K562 (cell line): Measurements from ENCODE around the gene OSBPL3. TPM values are rescaled to one million over a fixed set of nuclear protein-coding genes. Genes with fewer than 3 reads are reported as not detected.

Source experiments
- MCM2 ChIP-seq: fragments of 450-650 bp; IDR thresholded peaks from 2 replicates; pipeline ENCODE4 v1.6.1; 2017; ENCODE audit warnings: low read depth, mild to moderate bottlenecking
- NFATC3 ChIP-seq: fragments of 450-650 bp; IDR thresholded peaks from 2 replicates; pipeline ENCODE4 v1.6.1; 2017; ENCODE audit warnings: mild to moderate bottlenecking
- NFRKB ChIP-seq: fragments of 450-650 bp; IDR thresholded peaks from 2 replicates; pipeline ENCODE4 v1.6.1; 2016; ENCODE audit warnings: low read depth
- RBM14 ChIP-seq: fragments of 200-400 bp; formaldehyde crosslinking; IDR thresholded peaks from 2 replicates; pipeline ENCODE4 v1.6.1; 2018; ENCODE audit warnings: low read depth, mild to moderate bottlenecking, low read length, moderate library complexity, borderline replicate concordance; ENCODE audit not compliant: insufficient read depth
- SIN3B ChIP-seq: fragments of 450-650 bp; IDR thresholded peaks from 2 replicates; pipeline ENCODE4 v1.6.1; 2017; ENCODE audit warnings: low read depth, mild to moderate bottlenecking, moderate library complexity
- SREBF2 ChIP-seq: sonication (generic); formaldehyde crosslinking; IDR thresholded peaks from 2 replicates; pipeline ENCODE4 v1.4.0; 2020; ENCODE audit warnings: mild to moderate bottlenecking, missing genetic modification reagents
- ZBTB7A ChIP-seq: IDR thresholded peaks from 2 replicates; pipeline ENCODE4 v1.6.1; 2011; ENCODE audit warnings: low read depth, mild to moderate bottlenecking, low read length, moderate library complexity, borderline replicate concordance; ENCODE audit not compliant: control insufficient read depth
- ZNF444 ChIP-seq: fragments of 250-450 bp; sonication (Bioruptor Pico); IDR thresholded peaks from 2 replicates; pipeline ENCODE4 v1.4.0; 2020; ENCODE audit warnings: mild to moderate bottlenecking, moderate library complexity
- polyA plus RNA-seq, 8 experiments: library from polyadenylated mRNA; depleted of rRNA in 4 of 8; stranded (reverse) in 5 of 8; unstranded in 3 of 8; fragments of >200 nt; fragmentation: Nextera tagmentation in 2 of 8; fragmentation: Illumina TruSeq in 1 of 8; extraction: Ambion mirVana in 2 of 8; extraction: Trizol in 1 of 8; gene quantifications; 2 replicates each; pipeline versions ENCODE4 v1.2.1 to v1.2.3, GENCODE V29; 2011 to 2014; ENCODE audit warnings: inconsistent platforms in 1 of 8, missing spikeins in 1 of 8
- total RNA-seq, 7 experiments: library from RNA; depleted of rRNA in 6 of 7; stranded (reverse); fragments of >200 nt in 6 of 7; fragmentation: Illumina TruSeq in 2 of 7; extraction: Trizol in 2 of 7; gene quantifications; 2 replicates each; pipeline versions ENCODE4 v1.2.1 to v1.2.3, GENCODE V29; 2011 to 2021; ENCODE audit warnings: low replicate concordance in 1 of 7
- TF ChIP-seq, protein P1 (sequence below): fragments of 450-650 bp; IDR thresholded peaks from 2 replicates; pipeline ENCODE4 v1.6.1; 2016; ENCODE audit warnings: borderline replicate concordance
- TF ChIP-seq, protein P2 (sequence below): fragments of 250-450 bp; sonication (Bioruptor Pico); IDR thresholded peaks from 2 replicates; pipeline ENCODE4 v1.8.0; 2021; ENCODE audit warnings: mild to moderate bottlenecking, moderate library complexity
- TF ChIP-seq, protein P3 (sequence below): sonication (generic); formaldehyde crosslinking; IDR thresholded peaks from 2 replicates; pipeline ENCODE4 v1.8.0; 2023; ENCODE audit warnings: missing genetic modification reagents, mild to moderate bottlenecking, borderline replicate concordance

OSBPL3 gene
- total and polyA plus RNA-seq, 9 of the 15 experiments (the other 6 are each of a cell fraction or from before 2014, with no cell fraction given): 4.8 to 37.2 (median 26.5) TPM

DNA sequence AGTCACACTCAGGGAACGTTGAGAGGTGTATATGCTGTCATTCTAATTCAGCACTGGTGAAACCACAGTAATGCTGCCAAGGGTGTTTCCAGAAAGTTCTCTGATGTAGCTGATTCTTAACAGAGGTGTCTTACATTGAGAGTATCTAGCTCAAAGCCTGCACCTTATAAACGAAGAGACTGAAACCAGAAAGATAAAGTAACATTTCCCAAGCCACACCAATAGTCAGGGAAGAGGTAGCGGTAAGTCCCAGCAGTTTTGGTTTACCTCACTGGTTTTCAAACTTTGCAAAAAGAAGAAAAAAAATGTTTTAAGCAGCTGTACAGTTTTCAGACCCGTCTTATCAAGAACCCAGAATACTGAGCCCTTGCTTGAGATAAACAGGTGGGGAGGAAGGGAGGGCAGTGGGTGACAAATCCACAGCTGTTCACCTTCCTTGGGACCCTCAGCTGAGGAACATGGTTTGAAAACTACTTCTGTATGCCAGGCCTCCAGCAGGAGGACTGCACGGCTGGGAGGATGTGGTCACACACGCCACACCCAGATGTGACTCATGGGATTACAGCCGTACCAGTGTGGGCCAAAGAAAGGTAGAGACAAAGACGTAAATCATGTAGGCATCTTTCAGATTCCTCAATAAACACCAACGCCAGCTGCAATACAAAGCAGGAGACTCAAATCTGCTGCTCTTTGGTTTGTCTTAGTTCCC, 158.8 kb downstream of the OSBPL3 start (continued):
- TF ChIP-seq, protein P1, sequence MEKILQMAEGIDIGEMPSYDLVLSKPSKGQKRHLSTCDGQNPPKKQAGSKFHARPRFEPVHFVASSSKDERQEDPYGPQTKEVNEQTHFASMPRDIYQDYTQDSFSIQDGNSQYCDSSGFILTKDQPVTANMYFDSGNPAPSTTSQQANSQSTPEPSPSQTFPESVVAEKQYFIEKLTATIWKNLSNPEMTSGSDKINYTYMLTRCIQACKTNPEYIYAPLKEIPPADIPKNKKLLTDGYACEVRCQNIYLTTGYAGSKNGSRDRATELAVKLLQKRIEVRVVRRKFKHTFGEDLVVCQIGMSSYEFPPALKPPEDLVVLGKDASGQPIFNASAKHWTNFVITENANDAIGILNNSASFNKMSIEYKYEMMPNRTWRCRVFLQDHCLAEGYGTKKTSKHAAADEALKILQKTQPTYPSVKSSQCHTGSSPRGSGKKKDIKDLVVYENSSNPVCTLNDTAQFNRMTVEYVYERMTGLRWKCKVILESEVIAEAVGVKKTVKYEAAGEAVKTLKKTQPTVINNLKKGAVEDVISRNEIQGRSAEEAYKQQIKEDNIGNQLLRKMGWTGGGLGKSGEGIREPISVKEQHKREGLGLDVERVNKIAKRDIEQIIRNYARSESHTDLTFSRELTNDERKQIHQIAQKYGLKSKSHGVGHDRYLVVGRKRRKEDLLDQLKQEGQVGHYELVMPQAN: no peak
- TF ChIP-seq ZNF444 (CRISPR knock-in tag) (no peak), MCM2 (no peak), NFATC3 (no peak), NFRKB (no peak), SREBF2 (CRISPR knock-in tag) (no peak), ZBTB7A (peak; percentile 73; the same call in 1 of the 2 replicates), RBM14 (no peak), SIN3B (no peak)
- TF ChIP-seq, protein P2, sequence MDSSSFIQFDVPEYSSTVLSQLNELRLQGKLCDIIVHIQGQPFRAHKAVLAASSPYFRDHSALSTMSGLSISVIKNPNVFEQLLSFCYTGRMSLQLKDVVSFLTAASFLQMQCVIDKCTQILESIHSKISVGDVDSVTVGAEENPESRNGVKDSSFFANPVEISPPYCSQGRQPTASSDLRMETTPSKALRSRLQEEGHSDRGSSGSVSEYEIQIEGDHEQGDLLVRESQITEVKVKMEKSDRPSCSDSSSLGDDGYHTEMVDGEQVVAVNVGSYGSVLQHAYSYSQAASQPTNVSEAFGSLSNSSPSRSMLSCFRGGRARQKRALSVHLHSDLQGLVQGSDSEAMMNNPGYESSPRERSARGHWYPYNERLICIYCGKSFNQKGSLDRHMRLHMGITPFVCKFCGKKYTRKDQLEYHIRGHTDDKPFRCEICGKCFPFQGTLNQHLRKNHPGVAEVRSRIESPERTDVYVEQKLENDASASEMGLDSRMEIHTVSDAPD (CRISPR knock-in tag): no peak
- TF ChIP-seq, protein P3, sequence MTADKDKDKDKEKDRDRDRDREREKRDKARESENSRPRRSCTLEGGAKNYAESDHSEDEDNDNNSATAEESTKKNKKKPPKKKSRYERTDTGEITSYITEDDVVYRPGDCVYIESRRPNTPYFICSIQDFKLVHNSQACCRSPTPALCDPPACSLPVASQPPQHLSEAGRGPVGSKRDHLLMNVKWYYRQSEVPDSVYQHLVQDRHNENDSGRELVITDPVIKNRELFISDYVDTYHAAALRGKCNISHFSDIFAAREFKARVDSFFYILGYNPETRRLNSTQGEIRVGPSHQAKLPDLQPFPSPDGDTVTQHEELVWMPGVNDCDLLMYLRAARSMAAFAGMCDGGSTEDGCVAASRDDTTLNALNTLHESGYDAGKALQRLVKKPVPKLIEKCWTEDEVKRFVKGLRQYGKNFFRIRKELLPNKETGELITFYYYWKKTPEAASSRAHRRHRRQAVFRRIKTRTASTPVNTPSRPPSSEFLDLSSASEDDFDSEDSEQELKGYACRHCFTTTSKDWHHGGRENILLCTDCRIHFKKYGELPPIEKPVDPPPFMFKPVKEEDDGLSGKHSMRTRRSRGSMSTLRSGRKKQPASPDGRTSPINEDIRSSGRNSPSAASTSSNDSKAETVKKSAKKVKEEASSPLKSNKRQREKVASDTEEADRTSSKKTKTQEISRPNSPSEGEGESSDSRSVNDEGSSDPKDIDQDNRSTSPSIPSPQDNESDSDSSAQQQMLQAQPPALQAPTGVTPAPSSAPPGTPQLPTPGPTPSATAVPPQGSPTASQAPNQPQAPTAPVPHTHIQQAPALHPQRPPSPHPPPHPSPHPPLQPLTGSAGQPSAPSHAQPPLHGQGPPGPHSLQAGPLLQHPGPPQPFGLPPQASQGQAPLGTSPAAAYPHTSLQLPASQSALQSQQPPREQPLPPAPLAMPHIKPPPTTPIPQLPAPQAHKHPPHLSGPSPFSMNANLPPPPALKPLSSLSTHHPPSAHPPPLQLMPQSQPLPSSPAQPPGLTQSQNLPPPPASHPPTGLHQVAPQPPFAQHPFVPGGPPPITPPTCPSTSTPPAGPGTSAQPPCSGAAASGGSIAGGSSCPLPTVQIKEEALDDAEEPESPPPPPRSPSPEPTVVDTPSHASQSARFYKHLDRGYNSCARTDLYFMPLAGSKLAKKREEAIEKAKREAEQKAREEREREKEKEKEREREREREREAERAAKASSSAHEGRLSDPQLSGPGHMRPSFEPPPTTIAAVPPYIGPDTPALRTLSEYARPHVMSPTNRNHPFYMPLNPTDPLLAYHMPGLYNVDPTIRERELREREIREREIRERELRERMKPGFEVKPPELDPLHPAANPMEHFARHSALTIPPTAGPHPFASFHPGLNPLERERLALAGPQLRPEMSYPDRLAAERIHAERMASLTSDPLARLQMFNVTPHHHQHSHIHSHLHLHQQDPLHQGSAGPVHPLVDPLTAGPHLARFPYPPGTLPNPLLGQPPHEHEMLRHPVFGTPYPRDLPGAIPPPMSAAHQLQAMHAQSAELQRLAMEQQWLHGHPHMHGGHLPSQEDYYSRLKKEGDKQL (CRISPR knock-in tag): no peak
